GM12873 (cell line): ENCODE measurements around the gene ALDH7A1.

Experiments
- CTCF ChIP-seq: IDR thresholded peaks from 2 replicates; pipeline ENCODE4 v1.5.1; 2012; ENCODE audit warnings: low read depth, mild to moderate bottlenecking, moderate library complexity, low read length, control low read depth; ENCODE audit not compliant: insufficient read depth; ENCODE audit errors: missing control alignments

ALDH7A1 gene

DNA sequence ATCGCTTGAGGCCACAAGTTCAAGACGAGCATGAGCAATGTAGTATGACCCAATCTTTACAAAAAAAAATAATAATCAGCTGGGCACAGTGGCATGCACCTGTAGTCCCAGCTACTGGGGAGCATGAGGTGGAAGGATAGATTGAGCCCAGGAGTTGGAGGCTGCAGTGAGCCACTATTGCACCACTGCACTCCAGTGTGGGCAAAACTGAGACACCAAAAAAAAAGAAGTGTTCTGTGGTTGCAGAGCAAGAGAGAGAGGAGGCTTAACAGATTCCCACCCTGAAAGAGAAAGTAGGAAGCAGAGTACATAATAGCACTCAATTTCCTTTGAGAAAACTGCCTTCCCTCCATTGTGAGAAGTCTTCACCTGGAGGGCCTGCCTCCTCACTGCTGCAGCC is 52.6 kb downstream of the ALDH7A1 start:
- TF ChIP-seq CTCF = no peak

GRCh38 chr5:126540631-126541030 is 54.4 kb downstream of the ALDH7A1 start:
- TF ChIP-seq CTCF = no peak

GRCh38 chr5:126538579-126538978 is 56.4 kb downstream of the ALDH7A1 start:
- TF ChIP-seq CTCF = no peak

- TF ChIP-seq CTCF = no peak
Measured at GRCh38 chr5:126536874-126537273, 58.1 kb downstream of the ALDH7A1 start.

DNA sequence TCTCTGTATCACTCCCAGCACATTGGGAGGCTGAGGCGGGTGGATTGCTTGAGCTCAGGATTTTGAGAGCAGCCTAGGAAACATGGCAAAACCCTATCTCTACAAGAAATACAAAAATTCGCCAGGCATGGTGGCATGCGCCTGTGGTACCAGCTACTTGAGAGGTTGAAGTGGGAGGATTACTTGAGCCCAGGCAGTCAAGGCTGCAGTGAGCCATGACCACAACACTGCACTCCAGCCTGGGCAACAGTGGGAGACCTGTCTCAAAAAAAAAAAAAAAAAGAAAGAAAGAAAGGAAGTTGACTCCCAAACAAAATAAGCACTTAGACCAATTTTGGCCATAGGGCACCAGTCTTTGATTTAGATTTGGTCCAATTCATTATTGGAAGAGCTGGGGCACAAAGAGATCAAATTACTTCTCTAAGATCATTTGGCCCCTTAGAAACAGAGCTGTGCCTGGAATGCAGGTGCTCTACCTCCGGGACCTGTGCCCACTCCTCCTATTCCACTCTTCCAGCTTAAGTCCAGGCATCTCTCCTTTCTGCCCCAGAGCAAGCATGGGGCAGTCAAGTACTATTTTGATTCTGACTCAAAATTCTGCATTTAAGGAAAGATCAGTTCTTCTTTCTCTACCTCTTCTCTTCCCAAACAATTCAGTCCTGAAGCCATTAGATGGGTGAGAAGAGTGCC is 59.0 kb downstream of the ALDH7A1 start:
- no peak for TF ChIP-seq CTCF

DNA sequence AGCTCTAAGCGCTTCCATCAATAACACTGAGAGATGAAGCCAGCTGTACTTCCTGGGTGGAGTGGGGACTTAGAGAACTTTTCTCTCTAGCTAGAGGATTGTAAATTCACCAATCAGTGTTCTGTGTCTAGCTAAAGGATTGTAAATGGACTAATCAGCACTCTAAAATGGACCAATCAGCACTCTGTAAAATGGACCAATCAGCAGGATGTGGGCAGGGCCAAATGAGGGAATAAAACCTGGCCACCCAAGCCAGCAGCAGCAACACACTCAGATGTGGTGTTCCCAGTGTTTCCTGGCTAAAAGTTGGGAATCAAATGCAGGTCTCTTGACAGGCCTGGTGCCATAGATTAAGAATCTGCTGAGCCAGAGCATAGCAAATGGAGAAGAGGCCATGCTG is 60.5 kb downstream of the ALDH7A1 start:
- no peak for TF ChIP-seq CTCF

DNA sequence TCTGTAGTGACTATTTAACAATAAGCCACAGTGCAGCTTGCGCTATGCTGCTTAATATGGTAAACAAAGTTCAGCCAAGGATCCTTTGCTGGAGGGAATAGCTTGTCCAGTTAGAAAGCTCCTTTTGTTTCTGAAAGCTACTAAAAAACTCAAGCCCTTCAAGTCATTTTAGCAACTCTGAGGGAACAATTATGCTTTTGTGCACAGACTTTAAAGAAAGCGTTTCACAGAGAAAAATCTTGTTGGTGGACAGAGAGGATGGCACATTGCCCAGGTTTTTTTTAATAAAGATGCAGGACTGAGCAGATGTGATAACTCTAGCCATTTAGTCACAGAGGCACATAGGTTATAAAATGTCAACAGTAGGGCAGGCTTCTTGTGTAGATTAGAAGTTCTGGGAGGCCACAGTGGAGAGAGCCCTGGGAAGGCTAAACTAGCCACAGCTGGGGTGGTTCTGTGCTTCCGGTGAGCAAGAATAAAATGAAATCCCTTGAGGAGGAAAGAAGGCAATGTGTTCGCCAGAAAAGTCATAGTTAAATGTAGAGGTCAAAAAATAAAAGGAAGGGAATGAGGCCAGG is 63.4 kb downstream of the ALDH7A1 start:
- TF ChIP-seq CTCF = no peak
